CD4-positive, alpha-beta T cell treated with Interleukin-1 beta for 1 hour (primary cell): Measurements from ENCODE around the gene EYA2.
"Not testable (repeated sequence)": the region's sequence is repeated elsewhere in the genome, so short reads cannot be mapped to it uniquely, and the experiment has no call there.

Experiments used
- DNase-seq, 2 donors: peaks; one replicate each; pipeline ENCODE4 v3.0.0-alpha.2; 2020 to 2022

Gene EYA2

DNA sequence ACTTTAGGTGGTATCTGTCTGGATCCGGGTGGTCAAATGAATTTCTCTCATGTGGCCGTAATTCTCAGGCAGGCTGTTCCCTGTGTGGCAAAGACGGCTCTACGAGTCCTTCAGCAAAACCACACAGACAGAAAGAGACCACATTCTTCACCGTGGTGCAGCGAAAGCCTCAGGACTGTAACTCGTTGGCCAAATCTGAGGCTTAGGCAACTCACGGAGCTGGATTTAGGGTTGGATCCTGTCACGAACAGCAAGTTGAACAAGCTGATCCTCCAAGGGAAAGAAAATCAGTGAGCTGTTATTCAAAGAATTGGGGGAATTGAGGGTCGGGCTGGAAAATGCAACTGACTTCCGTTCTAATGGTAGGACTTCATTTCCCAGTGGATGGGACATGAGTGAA is 294.4 kb downstream of the EYA2 start:
- DNase-seq: no peak

DNA sequence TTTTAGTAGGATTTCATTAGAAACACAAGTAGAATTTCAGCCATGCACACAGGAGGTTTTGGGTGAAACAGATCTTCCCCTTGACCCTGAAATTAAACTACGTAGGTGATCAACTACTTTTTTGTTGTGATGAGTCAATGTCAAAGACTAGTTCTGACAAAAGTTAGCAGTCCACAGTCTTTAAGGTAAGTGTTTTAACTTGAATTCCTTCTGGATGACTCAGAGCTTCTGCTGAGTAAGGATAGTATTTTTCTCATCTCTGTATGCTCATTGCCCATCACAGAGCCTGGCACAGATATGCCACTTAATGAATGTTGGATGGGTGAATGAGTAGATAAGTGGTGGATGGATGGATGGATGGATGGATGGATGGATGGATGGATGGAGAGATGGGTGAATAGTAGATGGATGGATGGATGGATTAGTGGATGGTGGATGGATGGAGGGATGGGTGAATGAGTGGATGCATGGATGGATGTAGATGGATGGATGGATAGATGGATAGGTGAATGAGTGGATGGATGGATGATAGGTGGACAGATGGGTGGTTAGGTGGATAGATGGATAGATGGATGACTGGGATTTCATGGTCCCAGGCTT is 296.5 kb downstream of the EYA2 start:
- no peak for DNase-seq

DNA sequence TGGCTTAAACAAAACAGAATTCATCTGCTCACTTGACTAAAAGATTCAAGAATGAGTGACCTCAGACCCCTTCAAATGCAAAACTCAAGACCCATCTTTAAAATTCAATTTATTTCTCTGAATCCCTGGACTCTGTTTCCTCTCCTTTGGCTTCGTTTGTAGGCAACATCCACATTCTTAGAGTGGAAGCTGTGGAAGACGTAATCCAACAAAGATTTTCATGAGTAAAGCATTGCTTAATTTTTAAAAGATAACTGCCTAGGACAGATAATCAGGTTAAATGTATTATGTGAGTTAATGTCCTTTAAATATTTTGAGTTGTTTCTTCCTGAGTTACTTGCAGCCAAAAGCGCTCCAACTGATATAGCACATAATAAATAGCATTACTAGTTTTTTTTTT is 297.3 kb downstream of the EYA2 start:
- no peak for DNase-seq

DNA sequence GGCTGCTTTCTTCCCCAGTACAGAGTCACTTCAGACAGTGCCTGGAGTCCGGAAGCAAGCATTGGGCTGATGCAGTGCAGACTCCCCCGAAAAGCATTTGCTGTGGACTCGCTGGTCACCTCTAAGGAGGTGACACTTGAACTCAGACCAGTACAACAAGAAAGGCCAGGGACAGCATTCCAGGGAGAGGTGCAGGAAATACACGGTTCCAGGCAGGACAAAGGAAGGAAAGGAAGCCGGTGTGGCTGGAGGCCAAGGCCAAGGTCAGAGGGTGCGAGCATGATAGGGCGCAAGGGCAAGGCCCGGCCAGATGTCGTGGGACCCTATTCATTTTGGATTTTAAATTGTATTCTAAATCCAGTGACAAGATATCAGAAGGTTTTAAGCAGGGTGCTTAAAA is 300.9 kb downstream of the EYA2 start:
- no peak for DNase-seq

DNA sequence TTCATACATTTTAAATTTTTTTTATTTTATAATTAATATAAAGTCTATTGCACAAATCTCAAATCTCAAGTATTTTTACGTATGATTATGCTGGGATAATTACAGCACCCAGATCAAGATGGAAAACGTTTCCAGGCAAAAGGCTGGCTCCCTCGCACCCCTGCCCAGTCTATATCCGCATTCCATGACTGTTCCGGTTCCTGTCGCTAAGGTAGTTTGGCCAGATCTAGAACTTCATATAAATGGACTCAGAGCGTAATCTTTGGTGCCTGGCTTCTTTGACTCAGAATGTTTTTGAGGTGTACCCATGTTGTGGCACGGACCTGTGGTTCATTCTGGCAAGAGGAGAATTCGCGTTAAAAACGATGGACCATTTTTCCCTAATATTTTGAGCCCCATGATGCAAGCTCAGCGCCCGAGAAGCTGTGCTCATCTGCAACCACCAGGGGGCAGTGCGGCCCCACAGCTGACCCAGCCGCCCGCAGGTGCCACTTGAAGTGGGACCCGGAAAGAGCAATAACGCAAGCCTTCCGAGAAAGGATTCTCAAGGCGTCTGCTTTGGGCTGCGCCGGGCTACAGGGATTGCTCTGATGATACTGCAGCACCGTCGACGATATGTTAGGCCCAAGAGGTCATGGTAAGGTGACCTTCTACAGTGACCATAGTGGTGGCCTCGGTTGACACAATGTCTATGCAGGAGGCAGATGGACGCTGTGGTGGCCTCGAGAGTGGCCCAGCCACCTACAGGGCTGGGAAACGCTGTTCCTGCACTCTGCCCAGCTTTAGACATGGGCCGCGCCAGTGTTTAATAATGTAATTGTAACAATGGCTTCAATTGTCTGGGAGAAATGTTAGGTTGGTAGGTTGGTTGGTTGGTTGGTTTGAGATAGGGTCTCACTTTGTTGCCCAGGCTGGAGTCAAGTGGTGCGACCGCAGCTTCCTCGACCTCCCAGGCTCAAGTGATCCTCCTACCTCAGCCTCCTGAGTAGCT is 301.7 kb downstream of the EYA2 start:
- DNase-seq: peak; percentile 61 to 66

DNA sequence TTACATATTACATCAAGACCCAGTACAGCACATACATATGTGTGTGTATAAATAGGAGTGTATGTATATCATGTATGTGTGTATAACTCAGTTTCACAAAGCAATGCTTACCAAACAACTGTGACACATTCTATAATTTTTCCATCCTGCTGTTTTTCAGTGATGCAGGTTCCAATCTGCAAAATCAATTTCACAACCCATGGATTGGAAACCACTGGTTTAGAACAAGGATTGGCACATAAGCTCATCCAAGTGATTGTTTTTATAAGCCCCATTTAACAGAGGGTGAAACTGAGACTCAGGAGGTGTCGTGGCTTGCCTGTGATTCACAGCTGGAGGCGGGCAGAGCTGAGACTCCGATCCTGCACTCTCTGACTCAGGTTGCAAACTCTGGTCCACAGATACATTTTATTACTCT is 303.6 kb downstream of the EYA2 start:
- DNase-seq: no peak

DNA sequence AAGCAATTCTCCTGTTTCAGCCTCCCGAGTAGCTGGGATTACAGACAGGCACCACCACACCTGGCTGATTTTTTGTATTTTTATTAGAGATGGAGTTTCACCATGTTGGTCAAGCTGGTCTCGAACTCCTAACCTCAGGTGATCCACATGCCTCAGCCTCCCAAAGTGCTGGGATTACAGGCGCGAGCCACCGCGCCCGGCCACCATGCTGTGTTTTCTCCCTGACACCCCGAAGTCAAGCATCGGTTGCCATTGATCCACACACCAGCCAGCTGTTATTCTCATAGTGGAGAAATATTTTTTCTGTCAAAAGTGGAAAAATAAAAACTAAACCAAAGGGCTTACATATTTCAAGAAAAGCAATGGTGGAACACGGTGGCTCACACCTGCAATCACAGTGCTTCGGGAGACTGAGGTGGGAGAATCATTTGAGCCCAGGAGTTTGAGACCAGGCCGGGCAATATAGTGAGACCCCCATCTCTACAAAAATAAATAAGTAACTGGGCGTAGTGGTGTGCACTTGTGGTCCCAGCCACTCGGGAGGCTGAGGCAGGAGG is 304.4 kb downstream of the EYA2 start:
- DNase-seq: no peak

DNA sequence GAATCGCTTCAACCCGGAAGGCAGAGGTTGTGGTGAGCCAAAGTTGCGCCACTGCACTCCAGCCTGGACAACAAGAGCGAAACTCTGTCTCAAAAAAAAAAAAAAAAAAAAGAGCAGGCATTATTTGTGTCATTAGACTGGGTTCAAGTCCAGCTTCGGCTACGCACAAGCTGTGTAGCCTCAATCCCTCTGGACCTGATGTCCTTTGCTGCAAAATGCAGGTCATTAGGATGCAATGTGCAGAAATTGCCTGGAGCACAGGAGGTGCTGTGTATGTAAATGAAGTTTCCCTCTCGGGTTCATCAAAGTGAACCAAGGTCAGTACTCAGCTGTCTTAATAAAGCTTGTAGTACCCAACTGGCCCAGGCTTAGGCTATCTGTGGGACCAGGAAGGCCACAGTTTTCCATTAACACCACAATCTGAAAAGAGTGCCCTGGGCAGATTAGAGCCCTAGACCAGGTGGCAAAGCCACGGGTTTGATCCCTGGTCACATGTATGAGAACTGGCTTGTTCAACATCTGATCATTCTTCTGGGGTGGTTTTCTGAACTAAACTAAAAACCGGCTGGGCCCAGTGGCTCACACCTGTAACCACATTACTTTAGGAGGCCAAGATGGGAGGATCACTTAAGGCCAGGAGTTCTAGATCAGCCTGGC is 306.6 kb downstream of the EYA2 start:
- no peak for DNase-seq

DNA sequence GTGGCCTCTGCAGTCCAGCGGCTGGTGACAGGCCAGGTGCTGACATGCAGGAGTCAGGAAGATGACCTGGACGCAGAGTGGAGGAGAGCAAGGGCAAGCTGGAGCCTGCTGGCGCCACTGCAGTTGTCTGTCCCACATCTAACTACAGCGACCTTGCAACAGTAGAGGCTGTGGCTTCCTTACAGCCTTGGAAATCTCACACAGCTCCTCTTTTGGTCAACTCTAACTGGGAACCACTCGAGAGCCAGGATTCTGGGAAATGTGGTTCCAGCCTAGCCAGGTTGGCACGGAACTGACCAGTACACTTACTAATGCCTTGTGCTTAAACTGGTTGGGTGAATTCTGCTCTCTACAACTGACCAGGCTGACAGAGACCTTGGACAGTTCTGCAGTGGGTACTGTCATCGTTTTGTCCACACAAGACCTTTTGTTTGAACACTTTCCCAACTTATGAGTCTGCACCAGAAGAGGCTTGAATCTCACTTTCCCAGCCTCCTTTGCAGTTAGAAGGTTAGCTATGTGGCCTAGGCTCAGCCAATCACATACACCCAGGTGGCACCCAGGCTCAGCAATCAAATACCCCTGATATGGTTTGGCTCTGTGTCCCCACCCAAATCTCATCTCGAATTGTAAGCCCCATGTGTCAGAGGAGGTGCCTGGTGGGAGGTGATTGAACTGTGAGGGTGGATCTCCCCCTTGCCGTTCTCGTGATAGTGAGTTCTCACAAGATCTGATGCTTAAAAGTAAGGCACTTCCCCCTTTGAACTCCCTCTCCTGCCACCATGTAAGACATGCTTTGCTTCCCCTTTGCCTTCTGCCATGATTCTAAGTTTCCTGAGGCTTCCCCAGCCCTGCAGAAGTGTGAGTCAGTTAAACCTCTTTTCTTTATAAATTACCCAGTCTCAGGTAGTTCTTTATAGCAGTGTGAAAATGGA is 308.4 kb downstream of the EYA2 start:
- no peak for DNase-seq

DNA sequence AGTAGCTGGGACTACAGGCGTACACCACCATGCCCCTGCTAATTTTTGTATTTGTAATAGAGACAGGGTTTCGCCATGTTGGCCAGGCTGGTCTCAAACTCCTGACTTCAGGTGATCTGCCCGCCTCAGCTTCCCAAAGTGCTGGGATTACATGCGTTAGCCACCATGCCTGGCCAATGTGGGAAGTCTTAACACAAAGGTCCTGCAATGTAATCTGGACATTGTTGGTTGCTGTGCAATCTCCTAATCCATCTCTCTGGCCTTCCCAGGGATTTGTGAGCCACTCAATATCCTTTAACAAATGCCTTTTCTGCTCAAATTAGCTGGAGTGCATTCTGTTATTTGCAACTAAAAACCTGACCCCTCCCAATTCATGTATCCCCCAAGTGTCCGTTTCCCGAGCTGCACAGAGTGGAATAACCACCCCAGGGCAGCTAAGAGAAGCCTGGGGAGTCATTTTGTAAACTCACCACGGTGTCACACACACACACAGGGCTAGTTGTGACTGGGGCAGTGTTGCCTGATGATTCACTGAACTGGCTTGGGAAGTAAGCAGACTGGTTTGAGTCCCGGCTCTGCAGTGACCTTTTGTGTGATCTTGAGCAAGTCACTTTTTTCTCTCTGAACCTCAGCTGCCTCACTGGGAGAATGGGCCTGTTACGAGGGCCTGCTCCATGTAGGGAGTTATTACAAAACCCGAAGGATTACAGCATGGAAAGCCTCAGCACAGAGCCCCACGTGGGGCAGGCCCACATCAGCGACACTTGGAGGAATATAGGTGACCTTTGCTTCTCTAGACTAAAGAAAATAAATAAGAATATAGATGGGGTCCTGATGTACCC is 309.6 kb downstream of the EYA2 start:
- DNase-seq: no peak

DNA sequence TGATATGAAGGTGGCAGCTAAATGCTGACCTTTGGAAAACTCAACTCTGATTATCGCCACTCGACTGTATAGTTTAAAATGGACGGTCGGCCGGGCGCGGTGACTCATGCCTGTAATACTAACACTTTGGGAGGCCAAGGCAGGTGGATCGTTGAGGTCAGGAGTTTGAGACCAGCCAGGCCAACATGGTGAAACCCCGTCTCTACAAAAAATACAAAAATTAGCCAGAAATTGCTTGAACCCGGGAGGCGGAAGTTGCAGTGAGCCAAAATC is 310.1 kb downstream of the EYA2 start:
- not testable (repeated sequence) for DNase-seq

DNA sequence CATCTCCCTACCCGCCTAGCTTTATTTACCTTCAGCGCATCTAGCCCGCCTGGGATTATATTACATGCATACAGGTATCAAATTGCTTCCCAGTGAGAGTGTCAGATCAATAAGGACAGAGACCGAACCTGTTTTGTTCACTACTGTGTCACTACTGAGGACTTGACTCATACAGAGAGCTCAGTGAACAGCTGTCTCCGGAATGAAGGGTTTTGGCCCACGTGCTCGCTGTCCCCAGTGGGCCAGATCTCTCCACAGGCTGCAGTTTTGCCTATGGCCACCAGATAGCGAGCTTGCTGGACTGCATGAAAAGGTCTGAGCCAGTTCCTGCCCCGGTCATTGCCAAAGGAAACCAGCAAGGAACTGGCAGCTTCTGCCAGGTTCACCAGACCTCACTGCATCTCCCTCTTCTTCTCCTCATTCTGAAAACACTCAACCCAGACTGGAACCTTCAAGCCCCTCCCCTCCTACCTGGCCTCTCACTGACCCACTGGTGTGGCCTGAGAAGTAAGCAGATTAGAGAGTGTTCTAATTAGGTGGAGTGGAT is 311.0 kb downstream of the EYA2 start:
- DNase-seq: peak in 1 of 2 donors; percentile 62

DNA sequence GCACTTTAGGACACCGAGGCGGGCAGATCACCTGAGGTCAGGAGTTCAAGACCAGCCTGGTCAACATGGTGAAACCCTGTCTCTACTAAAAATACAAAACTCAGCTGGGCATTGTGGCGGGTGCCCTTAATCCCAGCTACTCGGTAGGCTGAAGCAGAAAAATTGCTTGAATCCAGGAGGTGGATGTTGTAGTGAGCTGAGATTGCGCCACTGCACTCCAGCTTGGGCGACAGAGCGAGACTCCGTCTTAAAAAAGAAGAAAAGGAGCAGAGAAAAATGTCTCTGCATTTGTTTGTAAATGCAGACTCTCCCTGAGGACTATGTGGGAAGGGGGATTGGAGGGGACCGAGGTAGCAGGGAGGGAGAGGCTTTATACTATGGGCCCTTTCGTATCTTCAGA is 311.9 kb downstream of the EYA2 start:
- DNase-seq: not testable (repeated sequence)

DNA sequence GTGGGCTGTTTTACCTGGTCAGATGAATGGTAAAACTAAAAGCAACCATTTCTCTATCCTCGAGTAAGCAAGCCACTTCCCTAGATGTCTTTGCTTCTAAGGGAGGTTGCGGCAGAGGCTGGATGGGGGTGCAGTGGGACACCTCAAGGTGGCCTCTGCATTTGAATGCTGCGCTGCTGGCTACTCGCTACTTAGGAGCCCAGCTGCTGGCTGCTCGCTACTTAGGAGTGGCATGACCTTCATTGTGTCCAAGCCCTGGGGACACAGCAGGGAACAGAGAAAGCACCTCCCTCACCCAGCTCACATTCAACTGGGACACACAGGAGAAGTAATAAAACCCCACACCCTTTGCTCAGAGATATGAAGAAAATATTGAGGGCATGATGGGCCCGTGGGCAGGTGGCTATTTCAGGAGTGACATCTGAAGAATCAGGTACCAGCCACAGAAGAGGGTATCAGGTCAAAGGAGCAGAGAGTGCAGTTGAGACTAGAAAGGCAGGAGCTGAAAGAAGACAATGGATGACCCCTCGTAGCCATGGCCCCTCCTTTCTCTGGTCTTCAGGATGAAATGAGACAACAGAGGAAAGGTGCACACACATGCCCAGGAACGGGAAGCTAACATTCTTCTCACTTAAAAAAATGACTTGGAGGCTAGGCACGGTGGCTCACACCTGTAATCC is 312.5 kb downstream of the EYA2 start:
- no peak for DNase-seq

DNA sequence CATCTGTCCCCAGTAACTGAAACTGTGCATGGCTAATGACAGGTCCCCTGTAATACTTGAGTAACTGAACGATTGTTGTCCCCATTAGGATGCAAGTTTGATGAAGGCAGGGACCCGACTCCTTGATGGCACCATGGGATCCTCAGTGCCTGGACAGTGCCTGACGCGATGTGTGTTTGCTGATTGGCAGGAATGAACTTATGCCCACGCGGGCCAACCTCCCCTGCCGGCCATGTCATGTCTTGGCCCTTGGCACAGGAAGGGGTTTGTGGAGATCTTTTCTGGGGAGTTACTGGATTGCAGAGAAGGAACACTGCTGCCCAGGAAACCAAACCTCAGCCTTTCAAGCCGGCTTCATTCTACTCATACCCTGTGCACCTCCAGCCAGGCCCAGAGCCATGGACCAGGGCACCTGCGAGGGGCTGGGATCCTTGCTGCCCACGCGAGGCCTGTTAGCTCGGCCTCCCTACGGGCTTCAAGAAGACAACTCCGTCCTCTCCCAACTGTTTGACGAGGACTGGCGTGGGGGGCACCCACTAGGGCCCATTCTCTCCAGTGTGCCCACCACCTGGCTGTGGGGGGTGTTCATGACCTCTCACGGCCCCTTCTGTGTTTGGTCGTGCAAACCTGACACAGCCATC is 314.0 kb downstream of the EYA2 start:
- no peak for DNase-seq

DNA sequence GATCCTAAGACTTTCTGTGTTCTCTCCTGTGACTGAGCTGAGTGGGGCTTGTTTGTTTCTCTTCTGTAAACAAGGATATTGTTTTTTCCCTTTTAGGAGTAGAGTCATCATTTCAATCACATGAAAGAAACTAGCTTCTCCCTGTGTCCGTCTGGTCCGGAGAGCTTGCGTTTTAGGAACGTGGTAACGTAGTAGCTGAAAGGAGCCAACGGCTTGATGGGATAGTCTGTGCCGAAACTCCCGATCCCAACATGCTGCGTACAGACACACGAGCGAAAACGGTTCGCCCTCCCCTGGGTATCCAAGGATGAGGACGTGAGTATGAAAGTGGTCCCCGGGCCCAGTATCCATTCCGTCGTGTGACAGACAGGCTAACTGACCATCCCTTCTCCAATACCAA is 315.3 kb downstream of the EYA2 start:
- no peak for DNase-seq

DNA sequence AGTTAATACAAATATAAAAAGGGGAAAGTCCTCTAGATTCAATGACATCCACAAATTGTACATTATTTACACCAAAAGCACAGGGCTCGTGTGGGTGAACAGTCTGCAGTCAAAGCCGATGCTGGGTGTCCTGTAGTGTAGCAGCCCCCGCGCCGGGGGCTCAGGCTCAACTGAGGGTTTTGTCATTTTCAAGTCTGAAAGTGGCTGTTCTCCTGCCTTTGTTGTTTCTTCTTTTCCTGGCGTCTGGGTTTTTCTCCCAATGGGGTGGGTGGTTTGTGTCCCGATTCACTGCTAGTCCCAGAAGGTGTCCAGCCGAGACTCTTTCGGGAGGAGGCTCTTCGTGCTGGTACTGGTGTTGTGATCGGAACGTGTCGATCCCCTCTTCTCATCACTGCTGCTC is 315.8 kb downstream of the EYA2 start:
- DNase-seq: no peak

DNA sequence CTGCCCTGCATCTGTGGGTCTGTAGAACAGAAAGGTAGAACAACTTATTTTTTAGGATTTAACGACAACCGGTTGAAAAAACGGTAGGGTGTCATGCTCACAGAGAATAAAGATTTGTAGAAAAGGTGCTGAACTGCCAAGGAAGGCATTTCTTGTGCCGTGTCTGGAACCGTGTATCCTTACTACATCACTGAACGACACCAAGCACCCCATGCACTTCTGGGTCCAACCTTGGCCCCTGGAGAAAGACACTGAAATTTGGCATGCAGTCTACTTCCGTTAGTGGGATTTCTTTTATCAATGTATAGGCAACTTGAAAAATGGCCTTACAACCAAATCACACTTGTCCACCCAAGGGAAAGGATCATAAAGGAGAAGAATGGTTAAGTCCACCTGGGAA is 316.4 kb downstream of the EYA2 start:
- no peak for DNase-seq

DNA sequence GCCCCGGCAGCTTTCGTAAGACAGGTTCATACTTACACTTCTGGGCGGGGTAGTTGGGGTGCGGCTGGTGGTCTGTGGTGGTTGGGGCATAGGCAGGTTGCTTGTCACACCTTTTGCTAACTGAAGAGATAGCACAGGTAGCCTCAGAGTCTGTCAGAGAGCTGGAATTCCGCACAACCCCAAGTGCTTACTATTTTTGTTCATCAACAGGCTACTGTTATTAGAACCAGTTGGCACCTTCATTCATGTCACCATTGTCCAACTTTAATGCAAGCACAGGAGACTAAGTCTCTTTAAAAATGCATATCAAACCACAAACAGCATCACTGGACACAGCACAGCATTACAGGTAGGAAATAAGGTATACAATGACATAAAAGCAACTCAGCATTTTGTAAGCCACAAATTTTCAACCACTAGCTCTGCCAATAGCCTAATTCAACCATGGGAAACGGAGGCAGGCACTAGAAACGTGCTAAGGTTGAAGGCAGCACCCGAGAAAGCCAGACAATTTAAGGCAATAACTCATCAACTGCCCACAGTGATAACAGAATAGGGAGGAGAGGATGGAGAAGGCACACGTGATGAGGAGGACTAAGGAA is 318.1 kb downstream of the EYA2 start:
- DNase-seq: no peak

DNA sequence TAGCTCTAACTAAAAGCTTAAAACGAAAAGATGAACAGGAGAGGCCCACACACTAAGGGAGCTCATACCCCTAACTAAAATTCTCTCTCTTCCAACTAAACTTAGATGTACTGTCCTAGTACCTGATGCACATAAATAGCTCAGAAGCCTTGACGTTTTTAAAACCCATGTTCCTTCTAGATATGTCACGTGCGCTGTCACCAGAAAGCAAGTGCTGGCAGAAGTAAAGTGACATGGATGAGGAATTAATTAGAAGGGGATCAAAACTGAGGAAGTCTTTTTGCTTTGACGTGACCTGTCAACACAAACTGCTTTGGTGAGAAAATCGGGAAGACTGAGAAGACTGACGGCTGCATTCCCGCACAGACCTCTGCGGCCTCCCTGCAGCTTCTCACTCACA is 319.3 kb downstream of the EYA2 start:
- no peak for DNase-seq
